H1 (cell line): ENCODE results near the gene NOM1. TPM values are rescaled to one million over a fixed set of nuclear protein-coding genes. Genes with fewer than 3 reads are reported as not detected.

ENCODE experiments used
- CTCF ChIA-PET: fragments of 300-600 bp; sonication (Branson Sonifier 250); formaldehyde crosslinking; loops from one replicate; lab custom pipeline; 2021; ENCODE audit not compliant: partially characterized antibody; lab: Charles Lee
- POLR2A ChIA-PET: fragments of 300-600 bp; sonication (Branson Sonifier 250); formaldehyde crosslinking; loops from one replicate; lab custom pipeline; 2021; ENCODE audit warnings: inconsistent platforms; ENCODE audit not compliant: partially characterized antibody; lab: Charles Lee
- DNase-seq, 2 experiments: peaks; one replicate each; pipeline versions ENCODE4 v3.0.0 to v3.0.0-alpha.2; 2010 to 2022; ENCODE audit warnings: low spot score in 2 of 2, low read depth in 1 of 2, mixed read lengths in 1 of 2
- FAIRE-seq: peaks from 2 replicates; lab custom pipeline; 2011; peaks lifted over from hg19 to GRCh38; lab: Jason Lieb, UNC
- H2AFZ ChIP-seq: 2 replicates; pipeline ENCODE4 v1.8.1; 2012; ENCODE audit warnings: low read length, inconsistent platforms
- H2AK5ac ChIP-seq: 2 replicates; pipeline ENCODE4 v1.6.1; 2013; ENCODE audit warnings: low read depth, low read length
- H2BK120ac ChIP-seq: replicated peaks from 2 replicates; pipeline ENCODE3; 2013; ENCODE audit warnings: low read depth, low read length, inconsistent platforms
- H2BK12ac ChIP-seq: 2 replicates; pipeline ENCODE4 v1.6.1; 2013; ENCODE audit warnings: low read depth, low read length
- H2BK15ac ChIP-seq: 2 replicates; pipeline ENCODE4 v1.6.1; 2013; ENCODE audit warnings: low read length
- H2BK20ac ChIP-seq: 2 replicates; pipeline ENCODE4 v1.6.1; 2013; ENCODE audit warnings: low read length
- H2BK5ac ChIP-seq: 2 replicates; pipeline ENCODE4 v1.6.1; 2013; ENCODE audit warnings: low read depth, low read length
- H3K14ac ChIP-seq: 2 replicates; pipeline ENCODE4 v1.6.1; 2013; ENCODE audit warnings: inconsistent platforms; ENCODE audit not compliant: insufficient read length
- H3K18ac ChIP-seq: 2 replicates; pipeline ENCODE4 v1.6.1; 2013; ENCODE audit warnings: low read length; ENCODE audit errors: extremely low read depth
- H3K23ac ChIP-seq: 2 replicates; pipeline ENCODE4 v1.6.1; 2013; ENCODE audit warnings: inconsistent platforms; ENCODE audit not compliant: insufficient read length
- H3K23me2 ChIP-seq: 2 replicates; pipeline ENCODE4 v1.6.1; 2013; ENCODE audit warnings: low read depth, low read length
- H3K27ac ChIP-seq: 2 replicates; pipeline ENCODE4 v1.6.1; 2011; ENCODE audit warnings: low read depth, low read length, inconsistent platforms
- H3K27me3 ChIP-seq, 4 experiments: replicated peaks in 1 of 4; 1 replicate in 1 of 4; 2 replicates in 3 of 4; pipeline versions ENCODE4 v1.6.1 to v1.8.1; 2011 to 2013; ENCODE audit warnings: low read length in 3 of 4, mild to moderate bottlenecking in 3 of 4, inconsistent platforms in 2 of 4, mixed read lengths in 2 of 4, moderate library complexity in 1 of 4; ENCODE audit not compliant: control insufficient read depth in 3 of 4, insufficient read depth in 3 of 4; ENCODE audit errors: extremely low read depth in 1 of 4
- H3K36me3 ChIP-seq, 4 experiments: 2 replicates each; pipeline versions ENCODE4 v1.6.1 to v1.8.1; 2011 to 2013; ENCODE audit warnings: mild to moderate bottlenecking in 4 of 4, low read length in 3 of 4, moderate library complexity in 2 of 4, control low read depth in 1 of 4, inconsistent platforms in 1 of 4; ENCODE audit not compliant: insufficient read depth in 4 of 4, control insufficient read depth in 2 of 4
- H3K4ac ChIP-seq: replicated peaks from 2 replicates; pipeline ENCODE3; 2013; ENCODE audit warnings: low read length, low read depth, mixed read lengths, inconsistent platforms; ENCODE audit not compliant: insufficient read length
- H3K4me1 ChIP-seq, 4 experiments: replicated peaks in 1 of 4; 1 replicate in 1 of 4; 2 replicates in 3 of 4; pipeline versions ENCODE4 v1.6.1 to v1.8.1; 2011 to 2013; ENCODE audit warnings: low read length in 3 of 4, inconsistent platforms in 2 of 4, mixed read lengths in 1 of 4; ENCODE audit not compliant: insufficient read depth in 4 of 4, control insufficient read depth in 3 of 4
- H3K4me2 ChIP-seq, 2 experiments: 2 replicates each; pipeline versions ENCODE4 v1.6.1 to v1.8.1; 2011 to 2013; ENCODE audit warnings: low read depth in 2 of 2, low read length in 2 of 2, control low read depth in 1 of 2, inconsistent platforms in 1 of 2, mild to moderate bottlenecking in 1 of 2; ENCODE audit not compliant: insufficient read depth in 1 of 2
- H3K4me3 ChIP-seq, 4 experiments: fragments of 200-600, 300-600 bp in 1 of 4; sonication (generic), shearing (Covaris generic), sonication (Bioruptor Twin) in 1 of 4; 2 replicates each; pipeline versions ENCODE4 v1.5.1 to v1.8.1; 2011 to 2016; ENCODE audit warnings: low read length in 4 of 4, low read depth in 3 of 4, control low read depth in 2 of 4, inconsistent platforms in 2 of 4, mild to moderate bottlenecking in 2 of 4, mixed read lengths in 1 of 4, moderate library complexity in 1 of 4; ENCODE audit not compliant: insufficient read depth in 2 of 4; ENCODE audit errors: extremely low read depth in 1 of 4
- H3K56ac ChIP-seq: replicated peaks from 2 replicates; pipeline ENCODE3; 2013; ENCODE audit warnings: low read depth, mild to moderate bottlenecking, mixed read lengths, low read length, inconsistent platforms; ENCODE audit not compliant: insufficient read length
- H3K79me1 ChIP-seq: 2 replicates; pipeline ENCODE4 v1.6.1; 2013; ENCODE audit warnings: low read depth, low read length, control low read depth
- H3K79me2 ChIP-seq, 2 experiments: 2 replicates each; pipeline versions ENCODE4 v1.6.1 to v1.8.1; 2012 to 2013; ENCODE audit warnings: low read length in 2 of 2, mild to moderate bottlenecking in 2 of 2, inconsistent platforms in 1 of 2; ENCODE audit not compliant: insufficient read depth in 2 of 2, control insufficient read depth in 1 of 2
- H3K9ac ChIP-seq, 4 experiments: replicated peaks in 1 of 4; 1 replicate in 1 of 4; 2 replicates in 3 of 4; pipeline versions ENCODE4 v1.6.1 to v1.8.1; 2011 to 2013; ENCODE audit warnings: low read depth in 3 of 4, low read length in 3 of 4, control low read depth in 2 of 4, mild to moderate bottlenecking in 2 of 4, moderate library complexity in 2 of 4, inconsistent platforms in 1 of 4; ENCODE audit errors: extremely low read depth in 1 of 4
- H3K9me3 ChIP-seq, 2 experiments: 2 replicates each; pipeline versions ENCODE4 v1.6.1 to v1.8.1; 2012 to 2013; ENCODE audit warnings: mild to moderate bottlenecking in 2 of 2, moderate library complexity in 2 of 2, control low read depth in 1 of 2, inconsistent platforms in 1 of 2, low read depth in 1 of 2, low read length in 1 of 2, mixed read lengths in 1 of 2; ENCODE audit not compliant: insufficient read depth in 2 of 2
- H4K20me1 ChIP-seq, 2 experiments: replicated peaks in 1 of 2; 2 replicates each; pipeline versions ENCODE3 to v1.8.1; 2011 to 2013; ENCODE audit warnings: inconsistent platforms in 2 of 2, low read length in 2 of 2, mild to moderate bottlenecking in 1 of 2; ENCODE audit not compliant: insufficient read depth in 2 of 2, control insufficient read depth in 1 of 2
- H4K5ac ChIP-seq: 2 replicates; pipeline ENCODE4 v1.6.1; 2013; ENCODE audit warnings: low read length, low read depth, mixed read lengths, inconsistent platforms; ENCODE audit not compliant: insufficient read length
- H4K8ac ChIP-seq: 2 replicates; pipeline ENCODE4 v1.8.0; 2013; ENCODE audit warnings: mild to moderate bottlenecking, moderate library complexity, low read length, inconsistent platforms; ENCODE audit not compliant: insufficient read depth; ENCODE audit errors: extremely low read depth
- H4K91ac ChIP-seq: replicated peaks from 2 replicates; pipeline ENCODE3; 2013; ENCODE audit warnings: low read length, mixed read lengths, inconsistent platforms; ENCODE audit not compliant: insufficient read length
- CTBP2 ChIP-seq: IDR thresholded peaks from 2 replicates; pipeline ENCODE4 v1.7.0; 2011; ENCODE audit warnings: borderline replicate concordance, mild to moderate bottlenecking, moderate library complexity, mixed read lengths, low read length; ENCODE audit not compliant: insufficient read depth, insufficient read length
- EZH2 ChIP-seq: fragments of 200-600 bp; sonication (generic); IDR thresholded peaks from 2 replicates; pipeline ENCODE4 v1.7.1; 2012; ENCODE audit warnings: low read depth, mild to moderate bottlenecking, moderate library complexity, low read length, inconsistent platforms; ENCODE audit not compliant: severe bottlenecking
- MAFK ChIP-seq: IDR thresholded peaks from 2 replicates; pipeline ENCODE4 v1.6.1; 2012; ENCODE audit warnings: low read depth, mild to moderate bottlenecking, improper control_type of control experiment, low read length
- NRF1 ChIP-seq: IDR thresholded peaks from 2 replicates; pipeline ENCODE4 v1.6.1; 2011; ENCODE audit warnings: mild to moderate bottlenecking, low read depth, low read length, improper control_type of control experiment
- RNF2 ChIP-seq: fragments of 200-900, 300-1000 bp; sonication (generic); IDR thresholded peaks from 2 replicates; pipeline ENCODE4 v1.7.1; 2016; ENCODE audit warnings: borderline replicate concordance, low read depth, mild to moderate bottlenecking, antibody characterized with exemption, low read length; ENCODE audit not compliant: poor library complexity, severe bottlenecking; ENCODE audit errors: missing control alignments
- SIX5 ChIP-seq: IDR thresholded peaks from 2 replicates; pipeline ENCODE4 v1.6.1; 2011; ENCODE audit warnings: mild to moderate bottlenecking, low read depth, low read length
- SUZ12 ChIP-seq: fragments of 200-600 bp; sonication (generic); IDR thresholded peaks from 2 replicates; pipeline ENCODE4 v1.6.1; 2012; ENCODE audit warnings: mild to moderate bottlenecking, inconsistent platforms, low read length, moderate library complexity, mixed read lengths
- WGBS, 2 experiments: shearing (Covaris generic) in 1 of 2; methylation state at CpG; one replicate each; pipeline versions ENCODE4 v1.1.6 to v1.1.7; 2013 to 2015; ENCODE audit warnings: low lambda C conversion rate in 2 of 2, mixed read lengths in 2 of 2, inconsistent platforms in 1 of 2, low coverage in 1 of 2, missing lambda C conversion rate in 1 of 2; ENCODE audit not compliant: insufficient replicate concordance in 2 of 2, insufficient coverage in 1 of 2, insufficient read length in 1 of 2; ENCODE audit errors: extremely low coverage in 1 of 2, missing lambda C conversion rate in 1 of 2; 5-methylcytosine and 5-hydroxymethylcytosine counted together
- polyA plus RNA-seq, 7 experiments: library from polyadenylated mRNA; depleted of rRNA in 3 of 7; stranded (reverse) in 5 of 7; unstranded in 2 of 7; fragments of >200 nt in 5 of 7; fragments of 200-250 nt in 2 of 7; gene quantifications; 1 replicate in 5 of 7; 2 replicates in 1 of 7; 4 replicates in 1 of 7; pipeline versions ENCODE4 v1.2.1 to v1.2.3, GENCODE V29; 2011 to 2013; ENCODE audit warnings: missing spikeins in 2 of 7, mixed read lengths in 2 of 7
- total RNA-seq: library from RNA; stranded (reverse); fragmentation: NEBNext Ultra II Directional; extraction: Animal tissue kit (Norgen Biotek cat#: 25700); gene quantifications from 2 replicates; pipeline ENCODE4 v1.2.1, GENCODE V29; 2021

NOM1 gene
- total and polyA plus RNA-seq, 2 of the 8 experiments (the other 6 are each of a cell fraction or from before 2014, with no cell fraction given) = 10.6 to 29.1 TPM

DNA sequence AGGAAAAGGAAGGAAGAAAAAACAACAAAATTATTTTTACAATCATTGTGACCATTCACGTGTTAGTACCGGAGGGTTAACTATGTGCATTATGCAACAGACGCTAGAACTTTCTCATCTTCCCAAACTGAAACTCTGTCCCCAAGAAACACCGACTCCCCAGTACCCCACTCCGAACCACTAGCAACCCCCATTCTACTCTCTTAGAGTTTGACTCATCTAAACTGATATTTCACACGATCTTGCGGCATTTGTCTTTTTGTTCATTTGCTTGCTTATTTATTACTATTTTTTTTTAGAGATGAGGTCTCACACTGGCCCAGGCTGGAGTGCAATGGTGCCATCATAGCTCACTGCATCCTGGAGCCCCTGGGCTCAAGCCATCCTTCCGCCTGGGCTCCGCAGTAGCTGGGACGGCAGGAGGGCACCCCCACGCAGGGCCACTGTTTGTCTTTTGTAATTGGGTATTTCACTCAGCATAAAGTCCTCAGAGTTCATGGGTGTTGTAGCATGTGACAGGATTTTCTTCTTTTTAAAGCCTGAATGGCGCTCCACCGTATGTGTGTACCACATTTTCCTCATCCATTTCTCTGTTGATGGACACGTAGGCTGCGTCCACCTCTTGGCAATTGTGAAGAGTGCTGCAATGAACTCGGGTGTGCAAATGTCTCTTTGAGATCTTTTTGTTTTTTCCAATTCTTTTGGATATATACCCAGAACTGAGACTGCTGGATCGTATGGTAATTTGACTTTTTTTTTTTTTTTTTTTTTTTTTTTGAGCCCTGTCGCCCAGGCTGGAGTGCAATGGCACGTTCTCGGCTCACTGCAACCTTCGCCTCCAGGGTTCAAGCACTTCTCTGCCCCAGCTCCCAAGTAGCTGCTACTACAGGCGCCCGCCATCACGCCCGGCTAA is 51.5 kb downstream of the NOM1 start:
- Histone ChIP-seq H3K23me2 (peaks cover 2% of the 10 kb centered on the region; the same call in 1 of the 2 replicates), H2BK20ac (no peak overlapping the region), H3K4me1 (peaks cover 3 to 32% (median 11%) of the 10 kb centered on the region in 4 experiments; a peak in 6 of 7 replicates), H2BK12ac (peak overlapping the region; percentile 71), H3K9ac (no peak overlapping the region), H3K23ac (no peak overlapping the region), H3K4me3 (peak overlapping the region in 2 of 4 experiments; percentile 11 to 56; a peak in 3 of 8 replicates), H3K56ac (no peak overlapping the region), H2BK5ac (no peak overlapping the region), H4K91ac (no peak overlapping the region), H3K27me3 (peaks cover 77 to 98% (median 96%) of the 10 kb centered on the region in 4 experiments), H3K18ac (no peak overlapping the region), H2BK15ac (no peak overlapping the region; the same call in 1 of the 2 replicates), H3K79me2 (no peaks in the 10 kb centered on the region), H3K79me1 (no peaks in the 10 kb centered on the region), H3K14ac (no peak overlapping the region), H4K5ac (no peak overlapping the region), H4K20me1 (peaks cover 10 to 18% of the 10 kb centered on the region in 2 experiments), H3K4ac (no peak overlapping the region), H2AK5ac (no peak overlapping the region), H3K4me2 (peak overlapping the region; percentile 49 to 54), H2BK120ac (no peak overlapping the region), H3K27ac (no peak overlapping the region), H2AFZ (no peak overlapping the region), H4K8ac (no peak overlapping the region; the same call in 1 of the 2 replicates), H3K9me3 (no peaks in the 10 kb centered on the region), H3K36me3 (peaks cover 0 to 8% (median 0%) of the 10 kb centered on the region in 4 experiments; a peak in 1 of 8 replicates)
- ChIA-PET POLR2A (interaction anchor here (1.5 to 3.1 kb wide), 4 partner anchors 9 to 52 kb away, joined by 3 to 15 read pairs (median 5); partner anchors contain the start of genes MNX1 and NOM1), CTCF (interaction anchor here (1.2 to 1.3 kb wide), 3 partner anchors 10 to 30 kb away, joined by 3 read pairs; no protein-coding TSS in a partner anchor)
- 15% methylated on average over 24 of the region's 25 CpGs; no CpG with 5 or more reads in 1 of the 2 experiments for WGBS, 2 experiments
- DNase-seq (peak in 1 of 2 experiments; percentile 52), FAIRE-seq (no peak)
- no peak for TF ChIP-seq MAFK
- peak; percentile 41 for TF ChIP-seq SUZ12
- no peak for TF ChIP-seq SIX5
- TF ChIP-seq RNF2 = peak; percentile 63
- no peak for TF ChIP-seq CTBP2
- no peak for TF ChIP-seq NRF1
- peak; percentile 58 for TF ChIP-seq EZH2
